RWPE1 (cell line): ENCODE results near the gene KCNC1.
A peak's percentile ranks its signal among the peaks of the same experiment; 100 is the strongest.

Source experiments
- CTCF ChIA-PET: fragments of 350-600 bp; sonication (Branson Sonifier 250); formaldehyde crosslinking; extraction: SDS; loops from one replicate; lab custom pipeline; 2021; lab: Yijun Ruan, JAX
- POLR2A ChIA-PET: fragments of 400-600 bp; formaldehyde crosslinking; extraction: SDS; loops from one replicate; lab custom pipeline; 2020; ENCODE audit warnings: antibody characterized with exemption; ENCODE audit not compliant: low non-redundant PET; lab: Yijun Ruan, JAX
- DNase-seq: peaks from one replicate; pipeline ENCODE4 v3.0.0; 2012; ENCODE audit warnings: low spot score
- H3K27ac ChIP-seq: fragments of 450-650 bp; 2 replicates; pipeline ENCODE4 v1.5.1; 2017
- TF ChIP-seq, protein P1 (sequence below): fragments of 450-650 bp; conservative IDR thresholded peaks from 2 replicates; pipeline ENCODE4 v1.5.1; 2017; ENCODE audit warnings: low read depth, mild to moderate bottlenecking

Gene KCNC1

DNA sequence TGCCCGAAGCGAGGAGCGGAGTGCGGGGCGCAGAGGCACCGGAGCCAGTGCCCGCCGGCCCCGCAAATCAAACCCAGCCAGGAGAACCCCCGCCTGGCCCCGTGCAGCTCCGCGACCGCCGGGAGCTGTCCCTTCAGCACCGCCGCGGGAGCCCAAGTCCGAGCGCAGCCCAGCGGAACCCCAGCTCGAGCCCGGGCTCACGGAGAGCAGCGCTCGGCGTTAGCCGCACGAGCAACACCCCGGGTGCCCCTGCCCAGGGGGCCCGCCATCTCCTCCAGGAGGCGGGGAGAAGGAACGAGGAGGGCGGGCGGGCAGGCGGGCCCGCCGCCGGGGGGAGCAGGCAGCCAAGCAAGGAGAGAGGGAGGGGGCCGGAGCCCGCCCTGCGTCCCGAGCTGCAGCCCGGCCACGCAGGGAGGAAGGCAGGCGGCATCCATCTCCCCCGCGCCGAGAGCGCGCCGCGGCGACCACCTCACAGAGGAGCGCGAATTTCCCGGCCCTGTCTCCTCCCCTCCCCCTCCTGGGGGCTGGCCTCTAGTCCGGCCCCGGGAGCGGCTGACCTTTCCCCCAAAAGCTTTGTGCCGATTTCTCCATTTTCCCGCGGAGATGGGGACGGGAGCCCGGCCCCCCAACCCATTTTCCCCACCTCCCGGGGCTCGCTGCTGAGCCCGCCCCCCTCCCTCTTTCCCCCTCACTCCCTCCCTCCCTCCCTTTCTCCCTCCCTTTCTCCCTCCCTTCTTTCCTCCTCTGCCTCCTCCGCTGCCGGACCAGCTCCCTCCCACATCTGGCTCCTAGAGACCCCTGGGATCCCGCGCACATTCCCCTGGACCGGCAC is 621 bp downstream of the KCNC1 start:
- ChIA-PET CTCF (interaction anchor here (0.5 to 2.0 kb wide), 2 partner anchors 238 to 371 kb away, joined by 3 to 7 read pairs; partner anchors contain the start of gene SAAL1), POLR2A (no interaction called here)
- H3K27ac ChIP-seq, result no peak overlapping the region
- peak; percentile 68 for DNase-seq
- TF ChIP-seq, protein P1, sequence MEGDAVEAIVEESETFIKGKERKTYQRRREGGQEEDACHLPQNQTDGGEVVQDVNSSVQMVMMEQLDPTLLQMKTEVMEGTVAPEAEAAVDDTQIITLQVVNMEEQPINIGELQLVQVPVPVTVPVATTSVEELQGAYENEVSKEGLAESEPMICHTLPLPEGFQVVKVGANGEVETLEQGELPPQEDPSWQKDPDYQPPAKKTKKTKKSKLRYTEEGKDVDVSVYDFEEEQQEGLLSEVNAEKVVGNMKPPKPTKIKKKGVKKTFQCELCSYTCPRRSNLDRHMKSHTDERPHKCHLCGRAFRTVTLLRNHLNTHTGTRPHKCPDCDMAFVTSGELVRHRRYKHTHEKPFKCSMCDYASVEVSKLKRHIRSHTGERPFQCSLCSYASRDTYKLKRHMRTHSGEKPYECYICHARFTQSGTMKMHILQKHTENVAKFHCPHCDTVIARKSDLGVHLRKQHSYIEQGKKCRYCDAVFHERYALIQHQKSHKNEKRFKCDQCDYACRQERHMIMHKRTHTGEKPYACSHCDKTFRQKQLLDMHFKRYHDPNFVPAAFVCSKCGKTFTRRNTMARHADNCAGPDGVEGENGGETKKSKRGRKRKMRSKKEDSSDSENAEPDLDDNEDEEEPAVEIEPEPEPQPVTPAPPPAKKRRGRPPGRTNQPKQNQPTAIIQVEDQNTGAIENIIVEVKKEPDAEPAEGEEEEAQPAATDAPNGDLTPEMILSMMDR, result no peak

DNA sequence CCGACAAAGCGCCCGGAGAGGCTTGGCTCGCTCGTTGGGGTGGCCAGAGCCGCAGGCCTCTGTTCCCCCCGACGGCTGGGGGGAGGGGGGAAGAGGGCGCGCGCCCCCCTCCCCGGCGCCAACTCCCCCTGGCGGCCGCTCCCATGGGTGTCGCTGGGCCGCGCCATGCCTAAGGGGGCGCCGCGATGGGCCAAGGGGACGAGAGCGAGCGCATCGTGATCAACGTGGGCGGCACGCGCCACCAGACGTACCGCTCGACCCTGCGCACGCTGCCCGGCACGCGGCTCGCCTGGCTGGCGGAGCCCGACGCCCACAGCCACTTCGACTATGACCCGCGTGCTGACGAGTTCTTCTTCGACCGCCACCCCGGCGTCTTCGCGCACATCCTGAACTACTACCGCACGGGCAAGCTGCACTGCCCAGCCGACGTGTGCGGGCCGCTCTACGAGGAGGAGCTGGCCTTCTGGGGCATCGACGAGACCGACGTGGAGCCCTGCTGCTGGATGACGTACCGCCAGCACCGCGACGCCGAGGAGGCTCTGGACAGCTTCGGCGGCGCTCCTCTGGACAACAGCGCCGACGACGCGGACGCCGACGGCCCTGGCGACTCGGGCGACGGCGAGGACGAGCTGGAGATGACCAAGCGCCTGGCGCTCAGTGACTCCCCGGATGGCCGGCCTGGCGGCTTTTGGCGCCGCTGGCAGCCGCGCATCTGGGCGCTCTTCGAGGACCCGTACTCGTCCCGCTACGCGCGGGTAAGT is 1.4 kb downstream of the KCNC1 start:
- H3K27ac ChIP-seq, result no peak overlapping the region
- no peak for DNase-seq
- TF ChIP-seq, protein P1, result 0 out of 2 replicates have a peak, but pooled peaks have one; percentile 12
- CTCF ChIA-PET, result interaction anchor here (0.7 to 2.0 kb wide), 3 partner anchors 28 to 237 kb away, joined by 3 to 7 read pairs (median 3); no protein-coding TSS in a partner anchor
- POLR2A ChIA-PET, result no interaction called here

DNA sequence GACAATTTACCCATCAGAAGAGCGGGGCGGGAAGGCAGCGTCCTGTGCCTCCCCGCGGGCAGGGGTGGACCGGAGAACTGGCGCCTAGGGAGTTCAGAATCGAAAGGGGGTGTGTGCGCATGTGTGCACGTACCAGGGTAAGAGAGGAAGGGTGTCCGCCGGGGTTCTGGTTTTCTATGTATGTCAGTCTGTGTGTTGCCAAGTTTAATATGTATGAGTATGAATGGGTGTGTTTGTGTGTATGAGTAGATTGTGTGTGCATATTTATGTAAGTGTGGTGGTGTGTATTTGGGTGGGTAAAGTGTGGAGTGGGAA is 2.0 kb downstream of the KCNC1 start:
- CTCF ChIA-PET, result interaction anchor here (0.7 kb wide), 1 partner anchor 28 kb away, joined by 3 read pairs; no protein-coding TSS in a partner anchor
- TF ChIP-seq, protein P1, result no peak
- no peak for DNase-seq
- POLR2A ChIA-PET, result no interaction called here
- H3K27ac ChIP-seq, result no peak overlapping the region

DNA sequence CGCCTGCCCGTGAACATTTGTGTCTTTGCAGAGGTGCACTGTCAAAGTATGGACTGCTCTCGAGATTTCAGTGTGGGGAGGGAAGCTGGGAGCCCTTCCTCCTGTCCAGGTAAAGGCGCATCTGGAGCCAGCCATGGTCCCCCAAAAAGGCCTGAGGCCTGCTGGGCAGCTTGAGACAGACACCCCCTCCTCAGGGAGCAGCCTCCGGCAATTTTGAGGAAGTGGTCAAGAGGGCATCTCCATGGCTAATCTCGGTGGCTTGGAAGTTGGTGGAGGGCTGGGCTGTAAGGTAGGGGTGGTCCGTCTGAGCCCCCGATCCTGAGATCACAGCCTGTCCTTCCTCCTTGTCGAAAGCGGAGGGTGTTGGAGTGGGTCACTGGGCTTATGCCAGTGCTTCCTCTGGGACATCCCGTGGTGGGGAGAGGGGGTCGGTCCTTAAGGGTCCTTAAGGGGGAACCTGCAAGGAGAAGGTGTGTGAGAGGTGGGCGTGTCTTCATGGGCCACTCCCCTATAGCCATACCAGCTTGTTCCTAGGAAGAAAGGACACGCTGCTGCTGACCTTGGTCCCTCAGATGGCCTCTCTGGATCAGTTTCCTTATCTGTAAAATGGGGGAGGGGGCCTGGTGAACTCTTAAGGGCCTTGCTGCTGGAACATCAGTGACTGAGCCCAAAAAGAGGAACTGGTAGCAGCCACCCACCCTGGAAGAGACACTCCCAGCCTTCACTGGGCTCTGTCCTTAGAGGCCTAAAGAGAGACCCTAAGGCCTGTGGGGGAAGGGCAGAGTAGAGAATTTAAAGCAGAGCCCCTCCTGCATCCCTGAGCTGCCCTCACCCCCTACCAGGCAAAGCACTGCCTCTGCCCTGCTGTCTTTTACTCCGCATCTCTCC is 2.6 kb downstream of the KCNC1 start:
- ChIA-PET CTCF (interaction anchor here (0.6 kb wide), 1 partner anchor 243 kb away, joined by 3 read pairs; no protein-coding TSS in a partner anchor), POLR2A (no interaction called here)
- DNase-seq, result no peak
- TF ChIP-seq, protein P1, result no peak
- no peak overlapping the region for H3K27ac ChIP-seq

DNA sequence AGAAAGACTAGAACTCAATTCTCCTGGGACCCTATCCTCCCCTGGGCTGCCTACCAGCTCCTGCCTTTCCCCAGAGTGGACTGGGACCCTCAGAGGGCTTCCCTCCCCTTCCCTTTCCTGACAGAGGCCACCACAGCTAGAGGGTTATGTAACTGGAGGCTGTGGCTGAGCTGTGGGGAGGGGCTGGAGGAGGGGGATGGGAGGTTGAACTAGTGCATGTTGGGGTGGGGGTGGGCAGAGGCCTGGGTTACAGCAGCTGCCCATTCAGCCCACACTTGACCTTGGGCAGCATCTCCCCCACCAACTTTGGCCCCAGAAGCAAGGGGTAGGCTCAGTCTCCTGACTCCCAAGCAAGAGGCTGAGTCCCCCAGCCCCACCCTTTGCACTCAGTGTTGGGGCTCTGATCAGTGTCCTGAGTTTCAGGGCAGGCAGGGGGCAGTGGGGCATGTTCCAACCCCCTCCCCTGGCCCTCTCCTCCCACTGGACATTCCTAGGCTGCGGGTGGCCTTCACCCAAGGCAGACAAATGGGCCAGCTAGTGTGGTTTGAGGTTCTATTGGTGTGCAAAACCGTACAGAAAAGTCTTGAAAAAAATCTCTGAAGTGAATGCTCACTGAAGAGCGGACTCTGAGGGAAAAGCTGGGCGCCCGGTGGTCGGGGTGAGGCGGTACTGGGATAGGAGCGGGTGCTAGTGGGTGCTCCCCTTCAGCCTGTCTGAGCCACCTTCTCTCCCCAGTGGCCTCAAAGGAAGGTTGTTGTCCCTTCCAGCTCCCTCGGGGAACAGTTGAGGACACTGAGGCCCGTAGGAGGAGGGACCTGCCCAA is 3.8 kb downstream of the KCNC1 start:
- TF ChIP-seq, protein P1, result no peak
- ChIA-PET CTCF (no interaction called here), POLR2A (no interaction called here)
- DNase-seq, result no peak
- no peak overlapping the region for H3K27ac ChIP-seq
